B cell (primary cell): ENCODE data around the gene SC5D. TPM values are rescaled to one million over a fixed set of nuclear protein-coding genes. Genes with fewer than 3 reads are reported as not detected.

Experiments
- ATAC-seq: fragments of 200-7000 bp; cut with Tn5 transposase; one replicate; pipeline ENCODE4 v1.10.0; 2021; ENCODE audit warnings: low read depth, mild to moderate bottlenecking, moderate number of reproducible peaks, moderate library complexity
- CTCF ChIA-PET: fragments of 350-600 bp; sonication (Branson Sonifier 250); formaldehyde crosslinking; loops from one replicate; lab custom pipeline; 2021; ENCODE audit warnings: antibody characterized with exemption, inconsistent platforms; lab: Charles Lee
- POLR2A ChIA-PET: fragments of 350-600 bp; sonication (Branson Sonifier 250); formaldehyde crosslinking; loops from one replicate; lab custom pipeline; 2021; ENCODE audit warnings: antibody characterized with exemption; lab: Charles Lee
- DNase-seq: peaks from one replicate; pipeline ENCODE4 v3.0.0; 2013
- H2AFZ ChIP-seq: 2 replicates; pipeline ENCODE4 v1.6.1; 2012; ENCODE audit warnings: mild to moderate bottlenecking, low read depth, low read length; ENCODE audit not compliant: insufficient read depth, poor library complexity, severe bottlenecking
- H3K27ac ChIP-seq, 2 donors: 1 replicate in 1 of 2; 2 replicates in 1 of 2; pipeline ENCODE4 v1.5.1; 2012 to 2013; ENCODE audit warnings: low read length in 2 of 2, mild to moderate bottlenecking in 2 of 2, moderate library complexity in 1 of 2
- H3K27me3 ChIP-seq, 4 experiments: fragments of 200-600 bp in 1 of 4; sonication (generic) in 1 of 4; replicated peaks in 1 of 4; 1 replicate in 2 of 4; 2 replicates in 2 of 4; pipeline versions ENCODE4 v1.6.1 to v1.7.0; 2013 to 2016; ENCODE audit warnings: low read length in 3 of 4, mild to moderate bottlenecking in 2 of 4, mixed read lengths in 1 of 4, moderate library complexity in 1 of 4; ENCODE audit not compliant: insufficient read depth in 4 of 4, control insufficient read depth in 3 of 4; ENCODE audit errors: control extremely low read depth in 1 of 4
- H3K36me3 ChIP-seq, 2 experiments: replicated peaks in 1 of 2; 1 replicate in 1 of 2; 2 replicates in 1 of 2; pipeline versions ENCODE4 v1.6.1 to v1.7.1; 2013; ENCODE audit warnings: low read length in 1 of 2; ENCODE audit not compliant: insufficient read depth in 2 of 2, control insufficient read depth in 1 of 2; ENCODE audit errors: control extremely low read depth in 1 of 2, extremely low read depth in 1 of 2
- H3K4me1 ChIP-seq, 2 donors: fragments of 200-600 bp in 1 of 2; sonication (generic) in 1 of 2; 1 replicate in 1 of 2; 2 replicates in 1 of 2; pipeline versions ENCODE4 v1.5.1 to v1.6.1; 2013 to 2017; ENCODE audit warnings: low read length in 2 of 2; ENCODE audit not compliant: control insufficient read depth in 2 of 2, insufficient read depth in 2 of 2
- H3K4me2 ChIP-seq: replicated peaks from 2 replicates; pipeline ENCODE3; 2012; ENCODE audit warnings: mild to moderate bottlenecking, low read depth, low read length; ENCODE audit not compliant: poor library complexity, severe bottlenecking
- H3K4me3 ChIP-seq, 5 experiments: fragments of 200-600 bp in 1 of 5; sonication (generic) in 1 of 5; 1 replicate in 3 of 5; 2 replicates in 2 of 5; pipeline versions ENCODE4 v1.5.1 to v1.7.0; 2011 to 2016; ENCODE audit warnings: low read length in 4 of 5, mild to moderate bottlenecking in 4 of 5, low read depth in 2 of 5, control low read depth in 1 of 5, moderate library complexity in 1 of 5; ENCODE audit not compliant: insufficient read depth in 1 of 5; ENCODE audit errors: control extremely low read depth in 1 of 5, extremely low read depth in 1 of 5
- H3K79me2 ChIP-seq: fragments of 200-600 bp; sonication (generic); one replicate; pipeline ENCODE4 v1.6.0; 2016; ENCODE audit warnings: low read length; ENCODE audit not compliant: control insufficient read depth, insufficient read depth
- H3K9ac ChIP-seq: fragments of 200-600 bp; sonication (generic); 2 replicates; pipeline ENCODE4 v1.6.1; 2017; ENCODE audit warnings: mild to moderate bottlenecking, low read length, moderate library complexity
- H3K9me3 ChIP-seq, 3 donors: one replicate each; pipeline versions ENCODE4 v1.6.1 to v1.7.1; 2013; ENCODE audit warnings: low read length in 2 of 3; ENCODE audit not compliant: control insufficient read depth in 2 of 3, insufficient read depth in 1 of 3; ENCODE audit errors: control extremely low read depth in 1 of 3
- H4K20me1 ChIP-seq: 2 replicates; pipeline ENCODE4 v1.6.0; 2012; ENCODE audit warnings: mild to moderate bottlenecking, low read length; ENCODE audit not compliant: insufficient read depth, control insufficient read depth, poor library complexity, severe bottlenecking
- H3K27ac Mint-ChIP-seq: one replicate; pipeline ENCODE4 v1.8.0; 2021; ENCODE audit warnings: mixed read lengths
- H3K27me3 Mint-ChIP-seq: one replicate; pipeline ENCODE4 v1.8.0; 2021; ENCODE audit warnings: mixed read lengths
- H3K4me1 Mint-ChIP-seq: one replicate; pipeline ENCODE4 v1.8.0; 2021; ENCODE audit warnings: mixed read lengths
- H3K4me3 Mint-ChIP-seq: one replicate; pipeline ENCODE4 v1.8.0; 2021; ENCODE audit warnings: mixed read lengths
- H3K9me3 Mint-ChIP-seq: one replicate; pipeline ENCODE4 v1.8.0; 2022; ENCODE audit warnings: mixed read lengths; ENCODE audit not compliant: insufficient read depth
- EZH2 ChIP-seq: IDR thresholded peaks from 2 replicates; pipeline ENCODE4 v1.6.1; 2012; ENCODE audit warnings: borderline replicate concordance, low read depth, mild to moderate bottlenecking, moderate library complexity, low read length; ENCODE audit not compliant: insufficient read depth, poor library complexity, severe bottlenecking
- WGBS: methylation state at CpG from one replicate; pipeline ENCODE4 v1.1.5; 2013; ENCODE audit warnings: missing lambda C conversion rate; ENCODE audit not compliant: insufficient coverage; 5-methylcytosine and 5-hydroxymethylcytosine counted together
- intact Hi-C: fragments of 100-400 bp; cut with micrococcal nuclease; formaldehyde crosslinking; loops from one replicate; pipeline ENCODE4 v1.10.0; 2022
- polyA plus RNA-seq: library from polyadenylated mRNA; depleted of rRNA; stranded (reverse); fragments of >200 nt; gene quantifications from 2 replicates; pipeline ENCODE4 v1.2.3, GENCODE V29; 2012
- total RNA-seq, 2 donors: library from RNA; stranded (reverse); fragments of 120-200 nt in 1 of 2; gene quantifications; 1 replicate in 1 of 2; 2 replicates in 1 of 2; pipeline versions ENCODE4 v1.2.3 to v1.2.4, GENCODE V29; 2013 to 2022
- TF ChIP-seq, protein P1 (sequence below): fragments of 200-600 bp; IDR thresholded peaks from one replicate; pipeline ENCODE4 v1.8.0; 2022; ENCODE audit warnings: antibody characterized with exemption, mild to moderate bottlenecking

Gene SC5D
- total and polyA plus RNA-seq, 2 donors (not counting 1 experiment from before 2014, with no cell fraction given), result 15.2 to 54.8 TPM

DNA sequence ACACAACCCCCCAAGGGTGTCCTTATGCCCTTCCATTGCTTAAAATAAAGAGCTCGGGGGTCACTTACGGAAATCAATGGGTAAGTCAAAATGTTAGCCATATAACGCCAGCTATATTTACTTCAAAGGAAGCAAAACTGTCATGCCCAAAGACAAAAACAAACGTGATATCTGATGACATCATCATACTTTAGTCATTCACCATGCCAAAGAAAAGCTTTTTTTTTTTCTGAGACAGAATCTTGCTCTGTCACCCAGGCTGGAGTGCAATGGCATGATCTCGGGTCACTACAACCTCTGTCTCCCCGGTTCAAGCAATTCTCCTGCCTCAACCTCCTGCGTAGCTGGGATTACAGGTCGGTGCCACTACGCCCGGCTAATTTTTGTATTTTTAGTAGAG, 47.7 kb upstream of the SC5D start:
- DNase-seq (no peak), ATAC-seq (no peak)
- no peak overlapping the region for H3K4me3 ChIP-seq
- no peaks in the 10 kb centered on the region for H4K20me1 ChIP-seq
- H2AFZ ChIP-seq, result no peak overlapping the region
- ChIA-PET CTCF (interaction anchor here (0.7 to 1.7 kb wide), 2 partner anchors 346 to 958 kb away, joined by 3 to 6 read pairs; no protein-coding TSS in a partner anchor), POLR2A (no interaction called here)
- no peak overlapping the region for H3K9ac ChIP-seq
- Mint-ChIP-seq H3K9me3 (no peaks in the 10 kb centered on the region), H3K27ac (no peak overlapping the region), H3K27me3 (no peaks in the 10 kb centered on the region), H3K4me1 (peaks cover 3% of the 10 kb centered on the region), H3K4me3 (no peak overlapping the region)
- H3K27ac ChIP-seq, result no peak overlapping the region
- intact Hi-C loops, result no loop called here
- no peaks in the 10 kb centered on the region for H3K79me2 ChIP-seq
- no peaks in the 10 kb centered on the region for H3K4me1 ChIP-seq
- H3K9me3 ChIP-seq, result no peaks in the 10 kb centered on the region
- no peak overlapping the region for H3K4me2 ChIP-seq
- no peaks in the 10 kb centered on the region for H3K27me3 ChIP-seq
- TF ChIP-seq, protein P1, sequence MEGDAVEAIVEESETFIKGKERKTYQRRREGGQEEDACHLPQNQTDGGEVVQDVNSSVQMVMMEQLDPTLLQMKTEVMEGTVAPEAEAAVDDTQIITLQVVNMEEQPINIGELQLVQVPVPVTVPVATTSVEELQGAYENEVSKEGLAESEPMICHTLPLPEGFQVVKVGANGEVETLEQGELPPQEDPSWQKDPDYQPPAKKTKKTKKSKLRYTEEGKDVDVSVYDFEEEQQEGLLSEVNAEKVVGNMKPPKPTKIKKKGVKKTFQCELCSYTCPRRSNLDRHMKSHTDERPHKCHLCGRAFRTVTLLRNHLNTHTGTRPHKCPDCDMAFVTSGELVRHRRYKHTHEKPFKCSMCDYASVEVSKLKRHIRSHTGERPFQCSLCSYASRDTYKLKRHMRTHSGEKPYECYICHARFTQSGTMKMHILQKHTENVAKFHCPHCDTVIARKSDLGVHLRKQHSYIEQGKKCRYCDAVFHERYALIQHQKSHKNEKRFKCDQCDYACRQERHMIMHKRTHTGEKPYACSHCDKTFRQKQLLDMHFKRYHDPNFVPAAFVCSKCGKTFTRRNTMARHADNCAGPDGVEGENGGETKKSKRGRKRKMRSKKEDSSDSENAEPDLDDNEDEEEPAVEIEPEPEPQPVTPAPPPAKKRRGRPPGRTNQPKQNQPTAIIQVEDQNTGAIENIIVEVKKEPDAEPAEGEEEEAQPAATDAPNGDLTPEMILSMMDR, result no peak
- H3K36me3 ChIP-seq, result no peaks in the 10 kb centered on the region
- 93% methylated on average over 8 of the region's 10 CpGs for WGBS

DNA sequence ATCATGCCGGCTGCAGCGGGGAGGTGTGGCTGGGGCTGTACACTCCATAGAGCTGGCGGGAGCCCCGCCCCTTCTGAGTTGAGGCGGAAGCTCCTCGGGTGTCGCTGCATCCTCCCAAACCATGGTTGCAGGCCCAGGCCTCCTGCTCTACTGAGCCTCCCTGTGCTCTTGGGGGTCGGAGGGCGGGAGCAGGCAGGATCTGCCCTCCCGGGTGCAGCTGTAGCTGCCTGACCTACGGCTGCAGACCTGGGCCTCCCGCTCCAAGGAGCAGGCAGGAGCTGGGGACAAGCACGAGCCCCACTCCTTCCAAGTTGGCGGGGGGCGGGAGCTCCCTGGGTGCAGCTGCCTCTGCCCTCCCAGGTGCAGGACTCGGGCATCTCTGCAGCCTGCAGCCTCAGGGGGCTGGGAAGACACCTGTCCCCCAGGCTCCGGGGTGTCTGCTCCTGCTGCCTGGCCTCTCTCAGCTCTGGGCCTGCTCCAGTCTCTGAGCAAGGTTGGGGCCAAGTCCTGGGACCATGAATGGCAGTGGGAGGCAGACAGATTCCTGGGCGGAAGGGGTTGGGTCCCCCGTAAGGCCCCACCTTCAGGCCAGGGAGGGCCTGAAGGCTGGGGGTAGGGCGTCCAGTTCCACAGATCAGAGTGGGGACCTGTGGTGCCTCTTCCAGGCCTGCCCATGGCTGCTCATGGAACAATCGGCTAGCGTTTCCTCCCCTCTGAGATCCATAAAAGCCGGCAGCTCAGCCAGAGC, 46.4 kb upstream of the SC5D start:
- Mint-ChIP-seq H3K27me3 (no peaks in the 10 kb centered on the region), H3K27ac (no peak overlapping the region), H3K4me3 (no peak overlapping the region), H3K9me3 (no peaks in the 10 kb centered on the region), H3K4me1 (peaks cover 3% of the 10 kb centered on the region)
- Histone ChIP-seq H3K27me3 (peaks cover 0 to 3% (median 0%) of the 10 kb centered on the region in 4 experiments), H3K4me1 (no peaks in the 10 kb centered on the region), H3K36me3 (no peaks in the 10 kb centered on the region), H4K20me1 (no peaks in the 10 kb centered on the region), H3K27ac (no peak overlapping the region), H3K79me2 (no peaks in the 10 kb centered on the region), H2AFZ (no peak overlapping the region), H3K9me3 (no peaks in the 10 kb centered on the region), H3K4me3 (no peak overlapping the region), H3K9ac (no peak overlapping the region), H3K4me2 (no peak overlapping the region)
- intact Hi-C loops, result no loop called here
- ChIA-PET POLR2A (no interaction called here), CTCF (interaction anchor here (1.1 to 3.1 kb wide), 4 partner anchors 9 to 346 kb away, joined by 3 to 21 read pairs (median 6); partner anchors contain the start of gene SC5D)
- no peak for ATAC-seq
- 96% methylated on average over 22 of the region's 23 CpGs for WGBS
- no peak for DNase-seq
- no peak for TF ChIP-seq EZH2
- TF ChIP-seq, protein P1, result no peak
